Measurements from ENCODE around the gene SYT13.

DNA sequence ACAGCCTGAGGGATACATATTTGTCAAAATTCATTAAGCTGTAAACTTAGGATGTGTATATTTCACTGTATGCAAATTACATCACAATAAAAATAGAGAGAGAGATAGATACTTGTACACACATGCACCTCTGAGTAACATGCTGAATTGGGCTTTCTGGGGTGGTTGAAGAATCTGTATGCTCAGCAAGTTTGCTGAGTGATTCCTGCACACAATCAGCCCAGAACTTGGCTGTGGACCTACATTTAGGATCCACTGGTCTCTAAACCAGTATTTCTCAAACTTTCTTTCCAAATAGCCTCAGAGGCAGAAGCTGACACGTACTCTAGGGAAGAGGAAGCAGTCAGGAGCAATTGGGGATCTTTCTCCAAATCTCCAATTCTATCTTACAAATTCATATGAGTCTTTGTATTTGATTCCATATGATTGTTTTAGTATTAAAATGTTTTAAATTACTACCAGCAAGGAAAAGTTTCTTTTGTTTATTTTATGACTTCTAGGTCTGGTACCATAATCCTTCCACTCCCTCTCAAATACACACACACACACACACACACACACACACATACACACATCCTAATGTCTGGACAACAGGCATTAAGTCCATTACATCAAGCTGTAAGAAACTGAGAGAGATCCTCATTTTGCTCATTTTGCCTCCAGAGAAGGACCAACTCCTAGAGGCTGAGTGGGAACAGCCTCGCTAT, 20.0 kb downstream of the SYT13 start:
- TF ChIP-seq, protein P1, sequence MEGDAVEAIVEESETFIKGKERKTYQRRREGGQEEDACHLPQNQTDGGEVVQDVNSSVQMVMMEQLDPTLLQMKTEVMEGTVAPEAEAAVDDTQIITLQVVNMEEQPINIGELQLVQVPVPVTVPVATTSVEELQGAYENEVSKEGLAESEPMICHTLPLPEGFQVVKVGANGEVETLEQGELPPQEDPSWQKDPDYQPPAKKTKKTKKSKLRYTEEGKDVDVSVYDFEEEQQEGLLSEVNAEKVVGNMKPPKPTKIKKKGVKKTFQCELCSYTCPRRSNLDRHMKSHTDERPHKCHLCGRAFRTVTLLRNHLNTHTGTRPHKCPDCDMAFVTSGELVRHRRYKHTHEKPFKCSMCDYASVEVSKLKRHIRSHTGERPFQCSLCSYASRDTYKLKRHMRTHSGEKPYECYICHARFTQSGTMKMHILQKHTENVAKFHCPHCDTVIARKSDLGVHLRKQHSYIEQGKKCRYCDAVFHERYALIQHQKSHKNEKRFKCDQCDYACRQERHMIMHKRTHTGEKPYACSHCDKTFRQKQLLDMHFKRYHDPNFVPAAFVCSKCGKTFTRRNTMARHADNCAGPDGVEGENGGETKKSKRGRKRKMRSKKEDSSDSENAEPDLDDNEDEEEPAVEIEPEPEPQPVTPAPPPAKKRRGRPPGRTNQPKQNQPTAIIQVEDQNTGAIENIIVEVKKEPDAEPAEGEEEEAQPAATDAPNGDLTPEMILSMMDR (IDR thresholded peaks at IDR 0.05; ENCODE audit: poor library complexity): no peak
- no peak for TF ChIP-seq EZH2 (IDR thresholded peaks at IDR 0.05; ENCODE audit: borderline replicate concordance)
- no peak for TF ChIP-seq EZH2phosphoT487 (IDR thresholded peaks at IDR 0.05; ENCODE audit: low read depth, severe bottlenecking, unreplicated experiment)
